Measurements from ENCODE around the gene GMPPB.

The GMPPB gene

GRCh38 chr3:49729966-49730609 is 6.3 kb upstream of the GMPPB start:
- DNase-seq (ENCODE audit: low spot score) = no peak

DNA sequence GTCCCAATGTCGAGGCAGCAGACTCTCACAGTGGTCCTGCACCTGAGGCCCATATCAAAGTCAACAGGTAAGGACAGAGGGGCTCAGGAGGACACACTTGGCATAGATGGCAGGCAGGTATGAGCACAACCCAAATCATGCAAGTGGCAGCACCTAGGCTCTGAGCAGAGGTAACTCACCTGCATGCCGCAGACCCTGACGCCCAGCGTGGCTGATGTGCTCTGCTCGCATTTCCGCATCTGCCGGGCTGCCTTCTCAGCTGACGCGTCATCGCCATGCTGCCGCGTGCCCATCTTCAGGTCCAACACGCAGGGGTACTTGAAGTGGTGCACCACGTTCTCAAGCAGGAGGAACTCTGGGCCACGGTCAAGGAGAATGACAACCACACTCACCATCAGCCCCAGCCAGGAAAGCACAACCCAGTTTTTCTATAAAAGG is 4.2 kb upstream of the GMPPB start:
- DNase-seq (ENCODE audit: low spot score) = no peak

DNA sequence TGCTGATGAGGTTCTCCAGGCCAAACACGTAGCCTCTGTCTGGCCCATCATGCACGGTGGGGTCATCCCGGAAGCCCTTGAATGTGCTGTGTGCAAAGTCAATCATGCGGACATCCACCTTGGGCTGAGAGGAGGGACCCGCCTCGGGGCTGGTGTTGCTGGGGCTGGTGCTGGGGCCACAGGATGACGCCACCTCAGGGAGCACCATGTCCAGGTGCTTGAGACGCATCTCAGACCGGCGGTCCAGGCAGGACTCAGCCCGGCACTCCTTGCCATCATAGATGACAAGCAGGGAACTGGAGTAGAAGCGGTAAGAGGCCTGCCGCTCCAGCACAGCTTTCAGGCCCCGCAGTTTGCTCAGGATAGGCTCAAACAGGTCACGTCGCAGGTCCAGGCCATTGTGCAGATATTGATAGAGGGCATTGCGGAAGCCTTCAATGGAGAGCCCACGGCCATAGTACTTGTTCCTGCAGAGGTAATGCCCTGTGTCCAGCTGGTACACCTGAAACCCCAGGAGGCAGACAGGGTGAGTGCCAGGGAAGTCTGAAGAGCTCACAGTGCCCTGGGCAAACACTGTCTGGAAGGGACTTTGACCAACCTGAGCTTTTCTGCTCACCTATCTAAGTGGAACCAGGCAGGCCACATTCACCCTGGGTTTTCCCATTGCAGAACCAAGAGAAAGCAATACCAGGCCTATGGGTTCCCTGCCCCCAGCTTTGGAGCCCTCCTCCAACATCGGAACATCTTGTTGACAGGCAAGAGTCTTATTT is 3.6 kb upstream of the GMPPB start:
- DNase-seq (ENCODE audit: low spot score) = no peak

DNA sequence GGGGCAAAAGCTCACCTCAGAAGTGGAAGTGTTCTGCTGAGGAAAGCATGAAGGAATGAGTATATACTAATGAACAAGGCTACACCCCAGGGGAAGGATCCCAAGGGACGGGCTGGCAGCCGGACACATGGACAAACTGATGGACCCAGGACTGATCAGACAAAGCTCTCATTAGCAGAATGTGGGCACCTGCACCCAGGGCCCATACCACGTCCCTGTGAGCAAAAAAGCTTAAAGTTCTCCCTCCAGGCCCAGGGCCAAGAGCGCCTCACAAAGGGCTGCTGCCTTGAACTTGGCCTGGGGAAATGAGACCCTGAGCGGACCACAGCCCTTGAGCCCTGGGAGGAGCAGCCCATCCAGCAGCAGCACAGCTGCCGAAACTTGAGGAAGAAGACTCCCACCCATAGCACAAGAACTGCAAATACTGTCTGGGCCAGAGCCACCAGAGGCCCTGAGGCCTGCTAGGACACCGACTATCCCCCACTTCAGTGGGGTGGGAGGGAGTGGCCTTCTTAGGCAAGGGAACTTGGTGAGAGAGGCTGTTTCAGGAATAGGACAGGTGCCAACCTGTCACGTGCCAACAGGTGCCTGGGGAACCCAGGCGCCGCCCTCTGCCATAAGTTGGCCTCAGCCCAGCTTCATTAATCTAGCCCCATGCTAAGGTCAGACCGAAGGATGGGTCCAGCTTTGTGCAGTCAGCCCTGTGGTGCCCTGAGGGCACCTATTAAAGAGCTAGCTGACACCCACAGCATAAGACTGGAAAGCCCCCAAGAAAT is 2.3 kb upstream of the GMPPB start:
- DNase-seq (ENCODE audit: low spot score) = no peak

DNA sequence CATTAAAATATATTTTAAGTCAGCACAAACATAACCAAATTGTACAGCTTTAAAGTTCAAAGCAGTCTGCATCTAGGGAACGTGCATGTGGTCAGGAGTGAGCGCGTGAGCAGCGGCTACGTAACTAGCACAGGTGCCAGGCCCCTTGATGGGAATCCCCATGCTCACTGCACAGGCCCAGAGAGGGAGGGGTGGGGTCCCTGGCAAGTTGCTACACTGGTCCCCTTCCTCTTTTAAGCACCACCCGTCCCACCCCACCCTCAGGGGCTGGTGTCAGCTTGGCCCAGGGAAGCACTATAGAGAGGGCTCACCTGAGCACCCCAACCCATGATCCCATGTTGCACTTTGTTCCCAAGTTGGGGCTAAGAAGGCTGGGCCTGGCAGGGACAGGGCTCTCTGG is 835 bp upstream of the GMPPB start:
- no peak for DNase-seq (ENCODE audit: low spot score)

DNA sequence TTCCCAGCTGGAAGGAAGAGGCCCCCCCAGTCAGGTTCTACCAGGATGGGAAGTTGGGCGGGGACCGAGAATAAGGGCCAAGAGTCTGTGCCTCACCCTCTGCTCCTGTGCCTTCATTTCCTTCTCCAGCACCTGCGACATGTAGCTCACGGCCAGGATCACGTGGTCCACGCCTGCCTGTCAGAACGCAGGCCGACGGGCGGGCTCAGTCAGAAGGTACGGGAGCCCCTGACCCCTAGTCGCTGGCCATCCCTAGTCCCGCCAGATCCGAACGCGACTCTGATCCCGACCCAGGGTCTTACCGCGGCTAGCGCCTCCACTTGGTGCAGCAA is 489 bp downstream of the GMPPB start:
- peak; percentile 45 for DNase-seq (ENCODE audit: low spot score)

DNA sequence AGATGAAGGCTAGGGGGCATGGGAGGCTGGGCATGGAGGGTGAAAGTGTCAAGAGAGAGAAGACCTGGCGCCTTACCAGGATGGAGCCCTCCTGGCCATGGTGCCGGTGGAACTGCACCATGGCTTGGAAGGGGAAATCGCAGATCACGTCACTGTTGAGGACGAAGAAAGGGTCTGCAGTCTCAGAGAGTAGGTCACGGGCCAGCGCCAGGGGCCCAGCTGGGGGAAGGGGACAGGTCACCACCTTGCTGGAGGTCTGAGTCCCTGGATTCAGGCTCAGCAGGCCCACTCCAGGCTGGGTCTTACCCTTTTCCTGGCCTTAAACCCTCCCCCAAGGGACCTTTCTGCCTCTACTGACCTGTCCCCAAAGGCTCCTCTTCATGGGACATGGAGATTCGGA is 855 bp downstream of the GMPPB start:
- no peak for DNase-seq (ENCODE audit: low spot score)

DNA sequence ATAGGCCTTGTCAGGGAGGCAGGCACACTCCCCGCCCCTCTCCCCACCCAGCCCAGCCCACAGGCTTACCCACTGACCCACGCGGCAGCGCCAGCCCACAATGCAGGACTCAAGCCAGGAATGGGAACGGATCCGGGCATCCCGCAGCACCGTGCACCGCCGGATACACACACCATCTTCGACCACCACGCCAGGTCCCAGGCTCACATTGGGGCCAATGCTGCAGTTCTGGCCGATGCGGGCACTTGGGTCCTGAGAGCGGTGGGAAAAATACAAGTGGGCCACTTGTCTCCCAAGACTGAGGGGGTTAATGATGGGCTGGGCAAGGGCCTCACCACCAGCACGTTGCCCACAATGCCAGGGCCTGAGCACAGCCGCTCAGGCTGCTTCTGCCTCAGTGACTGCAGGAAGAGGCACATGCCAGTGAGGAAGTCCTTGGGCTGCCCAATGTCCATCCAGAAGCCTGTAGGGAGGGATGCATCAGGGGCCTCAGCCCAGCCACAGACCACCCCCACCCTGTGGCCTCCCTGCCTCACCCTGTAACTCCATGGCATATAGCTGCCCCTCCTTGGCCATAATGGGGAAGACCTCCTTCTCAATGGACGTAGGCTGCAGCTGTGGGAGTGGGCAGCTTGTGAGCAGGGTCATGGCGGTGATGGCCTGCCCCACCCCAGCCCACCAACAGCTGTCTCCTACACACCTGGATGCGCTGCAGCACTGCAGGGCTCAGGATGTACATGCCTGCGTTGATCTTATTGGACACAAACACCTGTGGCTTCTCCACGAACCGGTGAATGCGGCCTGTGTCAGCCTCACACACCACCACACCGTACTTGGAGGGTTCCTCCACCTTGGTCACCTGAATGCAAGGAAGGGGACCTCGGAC is 1.6 kb downstream of the GMPPB start:
- DNase-seq (ENCODE audit: low spot score) = no peak

DNA sequence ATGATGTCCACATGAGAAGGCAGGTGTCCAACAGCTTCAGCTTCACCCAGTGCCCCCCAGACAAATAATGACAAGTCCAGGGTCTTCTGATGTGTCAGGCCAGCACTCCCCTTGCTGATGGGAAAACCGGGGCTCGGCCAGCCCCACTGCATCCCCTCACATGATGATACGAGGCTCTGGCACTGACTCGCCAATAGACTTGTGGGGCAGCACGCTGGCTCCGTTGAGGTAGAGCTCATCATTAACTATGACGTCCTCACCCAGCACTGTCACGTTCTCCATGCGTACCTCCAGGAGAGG is 2.2 kb downstream of the GMPPB start:
- DNase-seq (ENCODE audit: low spot score) = no peak

- no peak for DNase-seq (ENCODE audit: low spot score)
These were observed 2.7 kb downstream of the GMPPB start for GRCh38 chr3:49720855-49721595.

DNA sequence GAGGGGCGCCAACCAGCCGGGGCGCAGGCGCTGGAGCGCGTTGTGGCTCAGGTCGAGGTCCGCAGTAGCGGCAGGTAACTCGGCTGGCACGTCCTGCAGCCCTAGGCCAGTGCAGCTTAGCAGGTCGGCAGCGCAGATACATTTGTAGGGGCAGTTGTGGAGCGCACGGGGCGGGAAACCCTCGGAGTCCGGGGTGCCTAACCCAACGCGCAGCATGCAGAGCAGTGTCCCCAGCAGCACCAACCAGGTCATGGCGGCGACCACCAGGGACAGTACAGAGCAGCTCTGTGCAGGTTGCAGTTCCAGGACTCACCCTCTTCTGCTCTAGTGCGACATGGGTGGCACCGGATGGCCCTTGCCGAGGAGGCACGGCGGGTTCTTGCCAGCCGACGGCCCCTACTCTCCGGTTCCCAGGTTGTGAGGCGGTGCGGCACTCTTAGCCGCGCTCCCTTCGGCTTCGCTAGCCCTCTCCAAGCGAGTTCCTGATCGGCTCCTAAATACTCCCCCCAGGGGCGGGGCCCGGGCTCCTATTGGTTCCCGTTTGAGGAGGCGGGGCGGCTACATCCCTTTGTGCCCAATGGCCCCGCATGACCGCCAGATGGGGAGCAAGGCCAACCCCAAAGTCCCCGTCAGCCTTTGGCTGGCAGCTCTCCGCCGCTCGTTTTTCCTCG is 4.4 kb downstream of the GMPPB start, which contains the start of gene AMIGO3:
Gene AMIGO3 (minus strand): TSS at position 471 of the 671 bp plus-strand sequence. CDS start 219 bp downstream, at position 252.
- DNase-seq (ENCODE audit: low spot score) = peak; percentile 98

- no peak for DNase-seq (ENCODE audit: low spot score)
These were observed 4.9 kb downstream of the GMPPB start for GRCh38 chr3:49718858-49719213.

GRCh38 chr3:49717959-49718857 is 5.5 kb downstream of the GMPPB start:
- no peak for DNase-seq (ENCODE audit: low spot score)

GRCh38 chr3:49717211-49717958 is 6.4 kb downstream of the GMPPB start:
- DNase-seq (ENCODE audit: low spot score) = no peak

GRCh38 chr3:49716691-49717210 is 7.0 kb downstream of the GMPPB start:
- DNase-seq (ENCODE audit: low spot score) = no peak

DNA sequence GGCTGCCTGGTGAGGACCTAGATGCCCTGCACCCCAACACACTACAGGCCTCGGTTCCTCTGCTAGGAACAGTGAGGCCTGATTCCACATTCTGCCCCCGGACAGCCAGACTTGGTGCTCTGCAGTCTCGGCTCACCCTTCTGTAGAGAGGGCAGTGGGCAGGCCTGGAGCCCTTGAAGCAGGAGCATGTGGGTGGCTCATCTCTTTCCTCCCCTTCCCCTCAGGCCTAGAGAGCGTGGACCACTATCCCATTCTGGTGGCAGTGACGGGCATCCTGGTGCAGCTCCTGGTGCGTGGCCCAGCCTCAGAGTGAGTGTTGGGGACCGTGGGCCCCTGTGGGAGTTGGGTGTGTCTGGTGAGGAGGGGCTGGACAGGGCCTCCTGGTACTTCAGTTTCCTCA is 7.6 kb downstream of the GMPPB start:
- DNase-seq (ENCODE audit: low spot score) = no peak

GRCh38 chr3:49715611-49716121 is 8.1 kb downstream of the GMPPB start:
- DNase-seq (ENCODE audit: low spot score) = no peak

- no peak for DNase-seq (ENCODE audit: low spot score)
These were observed 8.8 kb downstream of the GMPPB start for GRCh38 chr3:49714728-49715550.

All from cerebellar cortex (tissue), 1 donor.